GM18909 (cell line): ENCODE measurements around the gene PPP1R36.
A peak's percentile ranks its signal among the peaks of the same experiment; 100 is the strongest.
"Not testable (repeated sequence)": the region's sequence is repeated elsewhere in the genome, so short reads cannot be mapped to it uniquely, and the experiment has no call there.

Experiments
- ATAC-seq: cut with Tn5 transposase; IDR thresholded peaks from one replicate; pipeline ENCODE4 v1.9.1; 2021; ENCODE audit warnings: mild to moderate bottlenecking; ENCODE audit not compliant: unreplicated experiment, poor library complexity

Gene PPP1R36

GRCh38 chr14:64549791-64550620 is at the start of gene PPP1R36:
TSS of gene PPP1R36 (plus strand) at chr14:64549961. CDS start at chr14:64549998, 37 bp downstream.
- peak; percentile 61 for ATAC-seq

- ATAC-seq, result no peak
Measured at GRCh38 chr14:64500088-64500487, 49.7 kb upstream of the PPP1R36 start.

- no peak for ATAC-seq
Measured at GRCh38 chr14:64501411-64502171, 48.2 kb upstream of the PPP1R36 start.

GRCh38 chr14:64502456-64502855 is 47.3 kb upstream of the PPP1R36 start:
- ATAC-seq, result no peak

GRCh38 chr14:64502887-64503433 is 46.8 kb upstream of the PPP1R36 start:
- ATAC-seq, result no peak

- ATAC-seq, result peak; percentile 66
Measured at GRCh38 chr14:64503434-64504309, 46.1 kb upstream of the PPP1R36 start, which contains the start of gene ZBTB25. TSS of gene ZBTB25 (minus strand) at chr14:64503838. CDS start at chr14:64490533, 13,305 bp downstream.

- ATAC-seq, result peak; percentile 25
Measured at GRCh38 chr14:64504310-64504896, 45.4 kb upstream of the PPP1R36 start, which contains the start of gene ZBTB1. TSS of gene ZBTB1 (plus strand) at chr14:64504770. CDS start at chr14:64521505, 16,735 bp downstream.

- peak; percentile 28 for ATAC-seq
Measured at GRCh38 chr14:64504897-64505794, 44.6 kb upstream of the PPP1R36 start.

GRCh38 chr14:64506721-64507120 is 43.0 kb upstream of the PPP1R36 start:
- no peak for ATAC-seq

GRCh38 chr14:64507376-64508156 is 42.2 kb upstream of the PPP1R36 start:
- no peak for ATAC-seq

GRCh38 chr14:64508215-64508776 is 41.5 kb upstream of the PPP1R36 start:
- ATAC-seq, result no peak

GRCh38 chr14:64509036-64509435 is 40.7 kb upstream of the PPP1R36 start:
- no peak for ATAC-seq

- no peak for ATAC-seq
Measured at GRCh38 chr14:64510825-64511671, 38.7 kb upstream of the PPP1R36 start.

- ATAC-seq, result no peak
Measured at GRCh38 chr14:64513271-64513670, 36.5 kb upstream of the PPP1R36 start.

- no peak for ATAC-seq
Measured at GRCh38 chr14:64515053-64515452, 34.7 kb upstream of the PPP1R36 start.

GRCh38 chr14:64516969-64517368 is 32.8 kb upstream of the PPP1R36 start:
- no peak for ATAC-seq

GRCh38 chr14:64517667-64518066 is 32.1 kb upstream of the PPP1R36 start:
- ATAC-seq, result not testable (repeated sequence)
